SU-DHL-6 (cell line): ENCODE data around the gene SLC38A8.

ENCODE experiments used
- H2AFZ ChIP-seq: fragments of 200-600 bp; sonication (generic); 2 replicates; pipeline ENCODE4 v1.6.1; 2014; ENCODE audit warnings: low read depth, mild to moderate bottlenecking, moderate library complexity, mixed read lengths, antibody characterized with exemption, low read length; ENCODE audit not compliant: severe bottlenecking
- H3F3A ChIP-seq: fragments of 200-600 bp; shearing (Covaris generic); 2 replicates; pipeline ENCODE4 v1.6.0; 2016; ENCODE audit warnings: antibody characterized with exemption, mild to moderate bottlenecking; ENCODE audit not compliant: insufficient read depth
- H3K27ac ChIP-seq: fragments of 200-600 bp; sonication (generic); 2 replicates; pipeline ENCODE4 v1.5.1; 2016; ENCODE audit warnings: low read depth, mild to moderate bottlenecking, low read length, moderate library complexity, mixed read lengths
- H3K27me3 ChIP-seq: fragments of 200-600 bp; sonication (generic), shearing (Covaris generic); 2 replicates; pipeline ENCODE4 v1.6.0; 2014; ENCODE audit warnings: mild to moderate bottlenecking, low read length
- H3K36me3 ChIP-seq: fragments of 200-600 bp; sonication (generic); 2 replicates; pipeline ENCODE4 v1.6.1; 2014; ENCODE audit warnings: mild to moderate bottlenecking, low read length, mixed read lengths
- H3K4me2 ChIP-seq: fragments of 300-600, 200-600 bp; shearing (Covaris generic), sonication (generic); 2 replicates; pipeline ENCODE4 v1.6.0; 2014; ENCODE audit warnings: low read length, low read depth, mild to moderate bottlenecking; ENCODE audit not compliant: poor library complexity, severe bottlenecking
- H3K4me3 ChIP-seq: fragments of 200-600 bp; sonication (generic); 2 replicates; pipeline ENCODE4 v1.5.1; 2014; ENCODE audit warnings: antibody characterized with exemption, low read length, mild to moderate bottlenecking, mixed read lengths; ENCODE audit not compliant: insufficient read depth, poor library complexity, severe bottlenecking
- H3K79me2 ChIP-seq: fragments of 200-600 bp; sonication (generic); 2 replicates; pipeline ENCODE4 v1.6.1; 2014; ENCODE audit warnings: mild to moderate bottlenecking, low read length, moderate library complexity; ENCODE audit not compliant: insufficient read depth
- H3K9ac ChIP-seq: fragments of 200-600 bp; sonication (generic); 2 replicates; pipeline ENCODE4 v1.7.0; 2014; ENCODE audit warnings: mild to moderate bottlenecking, low read length
- H3K9me2 ChIP-seq: fragments of 200-600 bp; sonication (generic); replicated peaks from 2 replicates; pipeline ENCODE4 v1.6.1; 2014; ENCODE audit warnings: low read length; ENCODE audit not compliant: insufficient read depth
- H3K9me3 ChIP-seq: fragments of 200-600 bp; sonication (generic); 2 replicates; pipeline ENCODE4 v1.6.1; 2014; ENCODE audit warnings: low read length, mixed read lengths; ENCODE audit not compliant: insufficient read depth
- H4K20me1 ChIP-seq: fragments of 200-600 bp; sonication (generic); 2 replicates; pipeline ENCODE4 v1.6.1; 2014; ENCODE audit warnings: low read depth, mild to moderate bottlenecking, antibody characterized with exemption, low read length, moderate library complexity, mixed read lengths
- CTCF ChIP-seq: fragments of 200-600 bp; sonication (generic); IDR thresholded peaks from one replicate; pipeline ENCODE4 v1.5.1; 2017; ENCODE audit warnings: antibody characterized with exemption, mild to moderate bottlenecking, low read length, moderate library complexity; ENCODE audit not compliant: insufficient read depth, poor library complexity, severe bottlenecking
- EZH2phosphoT487 ChIP-seq: fragments of 200-600 bp; sonication (generic), shearing (Covaris generic); conservative IDR thresholded peaks from 2 replicates; pipeline ENCODE4 v1.6.1; 2018; ENCODE audit warnings: mild to moderate bottlenecking, antibody characterized with exemption, low read length, moderate library complexity, mixed read lengths

Gene SLC38A8

DNA sequence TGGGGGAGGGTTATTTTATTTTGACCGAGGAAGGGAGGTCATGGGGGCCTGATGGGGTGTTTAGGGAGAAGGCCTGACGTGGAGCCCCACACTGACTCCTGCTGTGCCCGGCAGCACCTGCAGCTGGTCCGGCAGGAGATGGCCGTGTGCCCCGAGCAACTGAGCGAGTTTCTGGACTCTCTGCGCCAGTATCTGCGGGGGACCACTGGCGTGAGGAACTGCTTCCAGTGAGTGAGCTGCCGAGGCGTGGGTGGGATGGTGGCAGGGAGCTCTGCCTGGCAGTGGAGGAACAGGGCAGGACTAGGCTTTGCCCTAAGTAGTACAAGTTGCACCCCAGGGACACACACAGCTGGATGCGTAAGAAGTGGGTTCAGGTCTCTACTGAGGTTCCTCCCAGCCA lies 44.5 kb downstream of the SLC38A8 start:
- Histone ChIP-seq H3K9me3 (no peaks in the 10 kb centered on the region), H3K36me3 (no peaks in the 10 kb centered on the region), H3K9me2 (no peaks in the 10 kb centered on the region), H3K27me3 (no peaks in the 10 kb centered on the region), H2AFZ (no peak overlapping the region), H3K27ac (no peak overlapping the region), H3K79me2 (no peaks in the 10 kb centered on the region), H3K9ac (no peak overlapping the region), H3K4me3 (no peak overlapping the region), H3K4me2 (no peak overlapping the region), H3F3A (no peaks in the 10 kb centered on the region), H4K20me1 (no peaks in the 10 kb centered on the region)
- no peak for TF ChIP-seq CTCF
- TF ChIP-seq EZH2phosphoT487 = no peak

DNA sequence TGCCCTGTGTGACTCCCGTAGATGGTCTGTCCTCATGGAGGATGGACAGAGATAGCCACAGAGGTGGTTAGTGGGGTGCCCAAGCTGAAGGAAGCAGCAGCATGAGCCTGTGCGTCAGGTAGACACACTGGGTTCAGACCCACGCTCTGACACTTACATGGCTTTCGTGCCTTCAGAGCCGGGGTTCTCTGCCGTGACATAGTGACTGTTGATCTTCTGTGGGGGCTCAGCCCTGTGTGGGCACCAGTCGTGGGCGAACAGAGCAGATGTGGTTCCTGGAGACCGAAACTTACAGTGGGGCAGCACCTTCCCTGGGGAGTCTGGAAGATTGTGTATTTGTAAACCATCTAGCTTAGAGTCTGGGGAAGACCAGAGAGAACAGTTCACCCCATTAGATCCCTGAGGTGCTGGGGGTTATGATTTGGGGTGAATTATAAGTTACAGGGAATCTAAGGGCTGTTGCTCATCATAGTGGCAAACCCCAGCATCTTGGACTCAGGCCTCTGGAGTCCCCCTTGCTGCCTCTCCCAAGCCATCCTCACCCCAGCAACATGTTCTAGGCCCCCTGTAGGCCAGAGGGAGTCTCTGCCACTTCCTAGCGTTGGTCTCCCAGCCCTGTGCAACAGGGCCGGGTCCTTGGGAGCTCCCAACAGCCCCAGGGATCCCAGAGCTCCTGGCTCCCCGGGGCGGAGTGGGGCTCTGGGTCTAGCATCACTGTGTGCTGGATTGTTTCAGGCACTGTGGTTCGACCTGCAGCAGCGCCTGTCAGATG lies 45.9 kb downstream of the SLC38A8 start:
- Histone ChIP-seq H3F3A (no peaks in the 10 kb centered on the region), H3K4me2 (no peak overlapping the region), H3K9ac (no peak overlapping the region), H3K27ac (no peak overlapping the region), H3K9me3 (no peaks in the 10 kb centered on the region), H3K36me3 (no peaks in the 10 kb centered on the region), H4K20me1 (no peaks in the 10 kb centered on the region), H2AFZ (no peak overlapping the region), H3K4me3 (no peak overlapping the region), H3K9me2 (no peaks in the 10 kb centered on the region), H3K79me2 (no peaks in the 10 kb centered on the region), H3K27me3 (no peaks in the 10 kb centered on the region)
- TF ChIP-seq EZH2phosphoT487 (no peak), CTCF (no peak)

- no peaks in the 10 kb centered on the region for H3F3A ChIP-seq
- no peak overlapping the region for H3K4me2 ChIP-seq
- H3K27me3 ChIP-seq = no peaks in the 10 kb centered on the region
- no peak overlapping the region for H2AFZ ChIP-seq
- H3K9me2 ChIP-seq = no peaks in the 10 kb centered on the region
- no peak overlapping the region for H3K9ac ChIP-seq
- H3K79me2 ChIP-seq = no peaks in the 10 kb centered on the region
- no peaks in the 10 kb centered on the region for H3K36me3 ChIP-seq
- H3K9me3 ChIP-seq = no peaks in the 10 kb centered on the region
- TF ChIP-seq CTCF (no peak), EZH2phosphoT487 (no peak)
- H3K27ac ChIP-seq = no peak overlapping the region
- H3K4me3 ChIP-seq = no peak overlapping the region
- H4K20me1 ChIP-seq = no peaks in the 10 kb centered on the region
Measured at GRCh38 chr16:83995754-83996153, 46.8 kb downstream of the SLC38A8 start.
